SU-DHL-6 (cell line): ENCODE results near the gene GJD4.

Experiments used
- H2AFZ ChIP-seq: fragments of 200-600 bp; sonication (generic); 2 replicates; pipeline ENCODE4 v1.6.1; 2014; ENCODE audit warnings: low read depth, mild to moderate bottlenecking, moderate library complexity, mixed read lengths, antibody characterized with exemption, low read length; ENCODE audit not compliant: severe bottlenecking
- H3F3A ChIP-seq: fragments of 200-600 bp; shearing (Covaris generic); 2 replicates; pipeline ENCODE4 v1.6.0; 2016; ENCODE audit warnings: antibody characterized with exemption, mild to moderate bottlenecking; ENCODE audit not compliant: insufficient read depth
- H3K27ac ChIP-seq: fragments of 200-600 bp; sonication (generic); 2 replicates; pipeline ENCODE4 v1.5.1; 2016; ENCODE audit warnings: low read depth, mild to moderate bottlenecking, low read length, moderate library complexity, mixed read lengths
- H3K27me3 ChIP-seq: fragments of 200-600 bp; sonication (generic), shearing (Covaris generic); 2 replicates; pipeline ENCODE4 v1.6.0; 2014; ENCODE audit warnings: mild to moderate bottlenecking, low read length
- H3K36me3 ChIP-seq: fragments of 200-600 bp; sonication (generic); 2 replicates; pipeline ENCODE4 v1.6.1; 2014; ENCODE audit warnings: mild to moderate bottlenecking, low read length, mixed read lengths
- H3K4me2 ChIP-seq: fragments of 300-600, 200-600 bp; shearing (Covaris generic), sonication (generic); 2 replicates; pipeline ENCODE4 v1.6.0; 2014; ENCODE audit warnings: low read length, low read depth, mild to moderate bottlenecking; ENCODE audit not compliant: poor library complexity, severe bottlenecking
- H3K4me3 ChIP-seq: fragments of 200-600 bp; sonication (generic); 2 replicates; pipeline ENCODE4 v1.5.1; 2014; ENCODE audit warnings: antibody characterized with exemption, low read length, mild to moderate bottlenecking, mixed read lengths; ENCODE audit not compliant: insufficient read depth, poor library complexity, severe bottlenecking
- H3K79me2 ChIP-seq: fragments of 200-600 bp; sonication (generic); 2 replicates; pipeline ENCODE4 v1.6.1; 2014; ENCODE audit warnings: mild to moderate bottlenecking, low read length, moderate library complexity; ENCODE audit not compliant: insufficient read depth
- H3K9ac ChIP-seq: fragments of 200-600 bp; sonication (generic); 2 replicates; pipeline ENCODE4 v1.7.0; 2014; ENCODE audit warnings: mild to moderate bottlenecking, low read length
- H3K9me2 ChIP-seq: fragments of 200-600 bp; sonication (generic); replicated peaks from 2 replicates; pipeline ENCODE4 v1.6.1; 2014; ENCODE audit warnings: low read length; ENCODE audit not compliant: insufficient read depth
- H3K9me3 ChIP-seq: fragments of 200-600 bp; sonication (generic); 2 replicates; pipeline ENCODE4 v1.6.1; 2014; ENCODE audit warnings: low read length, mixed read lengths; ENCODE audit not compliant: insufficient read depth
- H4K20me1 ChIP-seq: fragments of 200-600 bp; sonication (generic); 2 replicates; pipeline ENCODE4 v1.6.1; 2014; ENCODE audit warnings: low read depth, mild to moderate bottlenecking, antibody characterized with exemption, low read length, moderate library complexity, mixed read lengths
- EZH2phosphoT487 ChIP-seq: fragments of 200-600 bp; sonication (generic), shearing (Covaris generic); conservative IDR thresholded peaks from 2 replicates; pipeline ENCODE4 v1.6.1; 2018; ENCODE audit warnings: mild to moderate bottlenecking, antibody characterized with exemption, low read length, moderate library complexity, mixed read lengths
- TF ChIP-seq, protein P1 (sequence below): fragments of 200-600 bp; sonication (generic); IDR thresholded peaks from one replicate; pipeline ENCODE4 v1.5.1; 2017; ENCODE audit warnings: antibody characterized with exemption, mild to moderate bottlenecking, low read length, moderate library complexity; ENCODE audit not compliant: insufficient read depth, poor library complexity, severe bottlenecking

The GJD4 gene

GRCh38 chr10:35611750-35612149 is 6.6 kb downstream of the GJD4 start:
- no peaks in the 10 kb centered on the region for H3K27me3 ChIP-seq
- H2AFZ ChIP-seq, result no peak overlapping the region
- no peaks in the 10 kb centered on the region for H3F3A ChIP-seq
- no peak overlapping the region for H3K27ac ChIP-seq
- H3K4me2 ChIP-seq, result no peak overlapping the region
- no peaks in the 10 kb centered on the region for H3K79me2 ChIP-seq
- no peak overlapping the region for H3K4me3 ChIP-seq
- no peaks in the 10 kb centered on the region for H4K20me1 ChIP-seq
- TF ChIP-seq EZH2phosphoT487, result no peak
- TF ChIP-seq, protein P1, sequence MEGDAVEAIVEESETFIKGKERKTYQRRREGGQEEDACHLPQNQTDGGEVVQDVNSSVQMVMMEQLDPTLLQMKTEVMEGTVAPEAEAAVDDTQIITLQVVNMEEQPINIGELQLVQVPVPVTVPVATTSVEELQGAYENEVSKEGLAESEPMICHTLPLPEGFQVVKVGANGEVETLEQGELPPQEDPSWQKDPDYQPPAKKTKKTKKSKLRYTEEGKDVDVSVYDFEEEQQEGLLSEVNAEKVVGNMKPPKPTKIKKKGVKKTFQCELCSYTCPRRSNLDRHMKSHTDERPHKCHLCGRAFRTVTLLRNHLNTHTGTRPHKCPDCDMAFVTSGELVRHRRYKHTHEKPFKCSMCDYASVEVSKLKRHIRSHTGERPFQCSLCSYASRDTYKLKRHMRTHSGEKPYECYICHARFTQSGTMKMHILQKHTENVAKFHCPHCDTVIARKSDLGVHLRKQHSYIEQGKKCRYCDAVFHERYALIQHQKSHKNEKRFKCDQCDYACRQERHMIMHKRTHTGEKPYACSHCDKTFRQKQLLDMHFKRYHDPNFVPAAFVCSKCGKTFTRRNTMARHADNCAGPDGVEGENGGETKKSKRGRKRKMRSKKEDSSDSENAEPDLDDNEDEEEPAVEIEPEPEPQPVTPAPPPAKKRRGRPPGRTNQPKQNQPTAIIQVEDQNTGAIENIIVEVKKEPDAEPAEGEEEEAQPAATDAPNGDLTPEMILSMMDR, result no peak
- H3K9me2 ChIP-seq, result no peaks in the 10 kb centered on the region
- H3K9ac ChIP-seq, result no peak overlapping the region
- H3K36me3 ChIP-seq, result no peaks in the 10 kb centered on the region
- H3K9me3 ChIP-seq, result no peaks in the 10 kb centered on the region

DNA sequence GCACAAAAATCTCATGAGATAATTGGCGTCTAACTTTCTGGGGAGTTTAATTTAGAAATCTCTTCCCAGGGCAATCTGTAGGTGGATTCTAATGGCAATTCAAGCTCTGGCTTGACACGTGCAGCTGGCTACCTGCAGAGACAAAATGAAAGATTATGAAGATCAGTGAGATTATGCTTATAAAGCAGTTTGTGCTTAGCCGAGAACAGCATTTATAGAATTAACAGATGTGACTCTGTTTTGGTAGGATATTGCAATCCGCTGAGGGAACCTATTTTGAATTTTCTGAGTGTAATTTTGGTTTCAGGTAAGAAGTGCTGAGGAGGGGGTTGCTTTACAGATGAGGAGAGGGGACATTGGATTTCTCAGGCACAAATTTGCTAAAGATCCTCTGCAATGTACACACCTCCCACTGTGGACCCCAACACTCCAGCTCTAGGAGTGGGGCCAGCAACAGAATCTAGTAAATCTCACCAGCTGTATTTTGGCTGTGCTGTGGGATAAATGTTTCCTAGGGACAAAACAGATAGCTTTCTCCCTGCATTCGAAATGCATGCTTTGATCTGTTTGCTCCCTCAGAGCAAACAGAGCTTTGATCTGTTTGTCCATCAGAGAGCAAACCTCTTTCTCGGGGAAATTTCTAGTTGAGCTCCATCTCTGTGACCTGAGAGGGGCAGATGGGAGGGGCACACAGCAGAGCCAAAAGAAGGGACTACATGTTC is 7.4 kb downstream of the GJD4 start:
- Histone ChIP-seq H3F3A (no peaks in the 10 kb centered on the region), H3K79me2 (no peaks in the 10 kb centered on the region), H3K9me2 (no peaks in the 10 kb centered on the region), H3K9me3 (no peaks in the 10 kb centered on the region), H3K9ac (no peak overlapping the region), H3K27me3 (no peaks in the 10 kb centered on the region), H3K4me2 (no peak overlapping the region), H3K27ac (no peak overlapping the region), H2AFZ (no peak overlapping the region), H3K36me3 (no peaks in the 10 kb centered on the region), H3K4me3 (no peak overlapping the region), H4K20me1 (no peaks in the 10 kb centered on the region)
- TF ChIP-seq, protein P1, result no peak
- no peak for TF ChIP-seq EZH2phosphoT487

- H4K20me1 ChIP-seq, result no peaks in the 10 kb centered on the region
- H3K27ac ChIP-seq, result no peak overlapping the region
- H3K79me2 ChIP-seq, result no peaks in the 10 kb centered on the region
- H3K36me3 ChIP-seq, result no peaks in the 10 kb centered on the region
- no peaks in the 10 kb centered on the region for H3K27me3 ChIP-seq
- H3K9me2 ChIP-seq, result no peaks in the 10 kb centered on the region
- TF ChIP-seq EZH2phosphoT487, result no peak
- TF ChIP-seq, protein P1, result no peak
- no peak overlapping the region for H3K4me3 ChIP-seq
- no peak overlapping the region for H3K9ac ChIP-seq
- no peaks in the 10 kb centered on the region for H3F3A ChIP-seq
- H3K9me3 ChIP-seq, result no peaks in the 10 kb centered on the region
- no peak overlapping the region for H3K4me2 ChIP-seq
- H2AFZ ChIP-seq, result no peak overlapping the region
These were observed 7.9 kb downstream of the GJD4 start for GRCh38 chr10:35613107-35613440.
